GM18505 (cell line): ENCODE data around the gene FAM234A.
"Not testable (repeated sequence)": the region's sequence is repeated elsewhere in the genome, so short reads cannot be mapped to it uniquely, and the experiment has no call there.

Experiments
- ATAC-seq: cut with Tn5 transposase; IDR thresholded peaks from one replicate; pipeline ENCODE4 v1.9.1; 2021; ENCODE audit not compliant: unreplicated experiment
- POLR2A ChIP-seq: IDR thresholded peaks from 4 replicates; pipeline ENCODE4 v1.6.1; 2011; ENCODE audit warnings: borderline replicate concordance; ENCODE audit not compliant: insufficient read depth, insufficient read length; ENCODE audit errors: extremely low read depth

FAM234A gene

DNA sequence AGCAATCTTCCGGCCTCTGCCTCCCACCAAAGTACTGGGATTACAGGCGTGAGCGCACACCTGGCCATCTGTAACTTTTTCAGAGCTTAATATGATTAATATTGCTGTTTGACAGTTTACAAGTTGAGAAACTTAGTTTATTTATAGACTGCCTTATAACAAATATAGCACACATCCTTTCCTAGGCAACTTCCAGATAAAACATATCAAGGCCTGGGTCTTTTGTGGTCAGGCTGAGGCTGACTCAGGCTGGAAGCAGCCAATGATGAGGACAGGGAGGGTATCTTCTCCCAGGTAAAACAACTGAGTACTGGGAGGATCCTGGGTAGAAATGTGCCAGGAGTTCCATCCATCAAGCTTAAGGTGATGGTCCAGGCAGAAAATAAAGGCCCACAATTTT is 21.6 kb upstream of the FAM234A start:
- TF ChIP-seq POLR2A = no peak
- no peak for ATAC-seq

DNA sequence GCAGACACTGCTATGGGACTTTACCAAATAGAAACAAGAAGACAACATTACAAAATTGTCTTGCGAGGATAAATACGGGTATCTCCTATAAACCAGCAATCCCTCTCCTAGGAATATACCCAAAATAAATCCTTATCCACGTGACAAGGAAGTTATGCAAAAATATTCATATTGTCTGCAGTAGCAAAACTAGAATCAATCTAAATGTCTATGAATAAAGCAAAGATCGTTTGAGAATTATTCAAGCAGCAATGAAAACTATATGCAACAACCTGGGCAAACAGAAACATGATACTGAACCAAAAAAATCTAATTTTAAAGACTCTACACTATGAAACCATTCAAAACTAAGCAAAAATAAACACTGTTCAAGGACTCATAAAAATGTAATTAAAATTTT is 14.6 kb upstream of the FAM234A start:
- TF ChIP-seq POLR2A = no peak
- no peak for ATAC-seq

DNA sequence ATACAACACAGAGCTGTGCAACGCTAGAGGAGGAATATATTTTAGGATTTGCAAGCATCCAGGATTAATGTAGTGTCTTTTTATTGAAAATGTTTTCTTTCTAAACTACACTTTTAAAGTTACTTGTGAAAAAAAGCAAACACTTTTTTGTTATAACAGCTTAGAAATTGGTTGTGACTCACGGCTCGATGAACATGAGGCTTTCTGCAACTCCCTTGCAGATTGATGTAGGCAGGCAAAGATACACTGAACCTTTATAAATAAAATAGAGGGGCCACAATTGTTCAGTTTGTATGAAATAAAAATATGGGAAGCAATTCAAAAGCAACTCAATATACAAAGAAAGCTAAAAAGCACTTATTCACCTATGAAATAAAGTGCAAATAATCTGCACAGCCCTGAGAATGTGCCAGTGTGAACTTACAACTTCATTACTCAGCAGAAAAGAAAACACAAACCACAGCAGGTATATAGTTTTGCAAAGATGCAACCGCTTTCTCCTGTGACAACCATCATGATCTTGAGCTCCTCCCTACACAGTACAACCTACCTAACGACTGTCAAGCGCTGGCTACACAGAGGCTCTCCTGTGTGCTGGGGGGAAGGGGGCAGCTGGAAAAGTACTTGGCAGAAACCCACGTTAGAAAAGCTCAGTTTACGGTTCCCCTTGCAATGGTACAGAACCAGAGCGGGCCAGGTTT is 6.3 kb upstream of the FAM234A start:
- no peak for TF ChIP-seq POLR2A
- peak; percentile 7 for ATAC-seq

DNA sequence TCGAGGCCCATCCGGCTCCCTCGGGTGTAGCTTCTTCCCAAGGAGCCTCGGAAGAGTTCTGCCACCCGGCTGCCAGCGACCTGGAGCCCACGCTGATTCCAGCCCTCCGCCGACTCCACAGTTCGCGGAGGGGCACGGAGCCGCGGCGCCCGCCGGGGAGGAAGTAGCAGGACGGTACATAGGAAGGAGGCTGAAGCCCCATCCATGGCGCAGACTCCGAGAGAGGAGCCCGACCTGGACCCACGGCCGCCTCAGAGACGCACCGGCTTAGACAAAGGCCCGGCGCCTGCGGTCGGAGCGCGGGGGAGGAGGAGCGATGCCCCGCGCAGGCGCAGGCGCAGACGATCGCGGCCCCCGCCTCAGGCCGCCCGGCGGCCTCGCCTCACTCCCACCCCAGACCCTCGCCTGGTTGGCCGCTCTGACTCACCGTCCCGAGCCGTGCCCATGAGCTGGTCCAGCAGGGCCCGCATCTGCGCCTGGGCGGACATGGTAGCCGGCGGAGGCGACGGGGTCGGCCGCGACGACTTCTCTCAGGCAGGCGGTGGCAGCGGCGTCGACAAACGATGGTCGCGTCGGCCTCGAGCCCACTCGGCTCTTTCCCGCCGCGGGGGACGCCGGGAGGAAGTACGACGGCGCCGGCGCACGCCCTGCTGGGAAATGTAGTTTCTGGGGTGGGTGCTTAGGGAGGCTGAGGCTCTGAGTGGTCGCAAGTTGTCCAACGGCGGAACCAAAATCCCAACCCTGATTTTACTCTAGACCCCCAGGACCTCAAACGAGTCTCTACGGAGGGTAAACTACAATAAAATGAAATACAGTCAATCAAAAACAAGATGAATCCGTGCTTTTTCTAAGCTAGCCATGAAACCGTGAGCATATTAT is 5.5 kb upstream of the FAM234A start, which contains the start of gene LUC7L:
LUC7L (minus strand) TSS at position 598 of the 879 bp plus-strand sequence; CDS start at position 488, 110 bp downstream.
- peak; percentile 99 for TF ChIP-seq POLR2A
- peak; percentile 83 for ATAC-seq

DNA sequence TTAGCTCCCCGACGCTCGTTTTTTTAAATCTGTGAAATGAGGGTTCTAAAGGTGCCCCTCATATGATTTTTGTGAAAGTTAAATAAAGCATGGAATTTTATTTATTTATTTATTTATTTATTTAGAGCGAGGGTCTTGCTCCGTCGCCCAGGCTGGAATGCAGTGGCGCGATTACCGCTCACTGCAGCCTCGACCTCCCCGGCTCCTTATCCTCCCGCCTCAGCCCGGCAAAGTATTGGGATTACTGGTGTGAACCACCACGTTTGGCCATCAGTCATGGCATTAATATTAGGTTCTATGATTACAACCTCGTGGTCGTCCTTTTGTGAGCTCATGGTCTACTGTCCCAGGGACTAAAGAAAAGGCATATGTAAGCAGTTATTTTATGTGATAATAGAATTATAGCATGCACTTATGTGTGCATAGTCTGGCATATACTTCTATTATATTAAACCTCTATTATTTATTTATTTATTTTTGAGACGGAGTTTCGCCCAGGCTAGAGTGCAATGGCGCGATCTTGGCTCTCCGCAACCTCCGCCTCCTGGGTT is 4.8 kb upstream of the FAM234A start:
- no peak for ATAC-seq

DNA sequence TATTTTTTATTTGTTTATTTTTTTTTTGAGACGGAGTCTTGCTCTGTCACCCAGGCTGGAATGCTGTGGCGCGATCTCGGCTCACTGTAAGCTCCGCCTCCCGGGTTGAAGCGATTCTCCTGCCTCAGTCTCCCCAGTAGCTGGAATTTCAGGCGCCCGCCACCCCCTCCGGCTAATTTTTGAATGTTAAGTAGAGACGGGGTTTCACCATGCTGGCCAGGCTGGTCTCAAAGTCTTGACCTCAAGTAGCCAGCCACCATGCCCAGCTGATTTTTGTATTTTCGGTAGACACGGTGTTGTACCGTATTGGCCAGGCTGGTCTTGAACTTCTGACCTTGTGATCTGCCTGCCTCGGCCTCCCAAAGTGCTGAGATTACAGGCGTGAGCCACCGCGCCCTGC is 4.3 kb upstream of the FAM234A start:
- ATAC-seq = not testable (repeated sequence)

More for the DNA sequence above, 4.8 kb upstream of the FAM234A start:
- TF ChIP-seq POLR2A = no peak

DNA sequence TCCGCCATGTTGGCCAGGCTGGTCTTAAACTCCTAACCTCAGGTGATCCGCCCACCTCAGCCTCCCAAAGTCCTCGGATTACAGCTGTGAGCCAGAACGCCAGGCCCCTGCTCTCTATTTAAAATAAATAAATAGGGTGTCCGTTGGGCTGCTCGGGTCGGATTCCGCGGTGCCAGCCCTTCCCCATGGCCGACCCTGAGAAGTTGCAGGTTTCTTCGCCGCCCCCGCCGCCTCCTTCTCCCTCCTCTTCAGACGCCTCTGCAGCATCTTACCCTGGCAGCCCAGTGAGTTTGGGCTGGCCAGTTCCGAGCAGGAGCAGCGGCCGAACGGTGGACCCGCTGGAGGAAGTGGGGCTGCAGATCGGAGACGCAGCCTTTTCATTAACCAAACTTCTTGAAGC is 3.7 kb upstream of the FAM234A start:
- no peak for TF ChIP-seq POLR2A
- ATAC-seq = no peak

DNA sequence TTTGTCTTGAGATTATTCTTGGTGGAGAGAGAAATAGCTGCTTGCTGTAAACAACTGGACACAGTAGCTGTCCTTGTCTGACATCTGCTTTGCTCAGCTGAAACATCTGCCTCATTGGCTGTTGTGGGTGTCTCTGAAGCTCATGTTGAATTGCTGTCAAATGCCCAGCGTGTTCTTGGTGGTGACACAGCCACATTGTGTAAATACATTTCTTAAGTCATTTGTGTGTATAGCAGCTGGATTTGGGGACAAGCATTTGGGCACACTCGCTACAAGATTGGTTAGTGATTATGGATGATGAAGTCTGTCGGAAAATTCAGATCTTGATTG is 5.3 kb downstream of the FAM234A start:
- TF ChIP-seq POLR2A = no peak
- no peak for ATAC-seq

DNA sequence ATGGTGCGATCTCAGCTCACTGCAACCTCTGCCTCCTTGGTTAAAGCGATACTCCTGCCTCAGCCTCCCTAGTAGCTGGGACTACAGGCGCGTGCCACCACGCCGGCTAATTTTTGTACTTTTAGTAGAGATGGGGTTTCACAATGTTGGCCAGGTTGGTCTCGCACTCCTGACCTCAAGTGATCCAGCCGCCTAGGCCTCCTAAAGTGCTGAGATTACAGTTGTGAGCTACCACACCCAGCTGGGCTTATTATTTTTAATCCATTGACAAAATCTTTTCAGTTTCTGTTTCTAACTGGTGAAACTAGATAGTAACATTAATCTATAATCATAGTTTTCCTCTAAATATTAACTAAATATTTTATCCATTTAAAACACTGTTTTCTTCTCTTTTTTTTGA is 5.9 kb downstream of the FAM234A start:
- no peak for TF ChIP-seq POLR2A
- no peak for ATAC-seq

DNA sequence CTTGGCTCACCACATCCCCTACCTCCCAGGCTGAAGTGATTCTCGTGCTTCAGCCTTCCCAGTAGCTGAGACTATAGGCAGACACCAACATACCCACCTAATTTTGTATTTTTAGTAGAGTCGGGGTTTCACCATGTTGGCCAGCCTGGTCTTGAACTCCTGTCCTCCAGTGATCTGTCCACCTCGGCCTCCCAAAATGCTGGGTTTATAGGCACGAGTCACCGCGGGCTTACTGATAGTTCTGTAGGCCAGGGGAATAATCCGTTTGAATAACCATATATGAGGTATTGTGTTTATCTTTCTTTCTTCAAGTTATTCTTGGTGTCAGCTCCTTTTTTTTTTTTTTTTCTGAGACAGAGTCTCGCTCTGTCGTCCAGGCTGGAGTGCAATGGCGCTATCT is 7.7 kb downstream of the FAM234A start:
- no peak for ATAC-seq
- no peak for TF ChIP-seq POLR2A

DNA sequence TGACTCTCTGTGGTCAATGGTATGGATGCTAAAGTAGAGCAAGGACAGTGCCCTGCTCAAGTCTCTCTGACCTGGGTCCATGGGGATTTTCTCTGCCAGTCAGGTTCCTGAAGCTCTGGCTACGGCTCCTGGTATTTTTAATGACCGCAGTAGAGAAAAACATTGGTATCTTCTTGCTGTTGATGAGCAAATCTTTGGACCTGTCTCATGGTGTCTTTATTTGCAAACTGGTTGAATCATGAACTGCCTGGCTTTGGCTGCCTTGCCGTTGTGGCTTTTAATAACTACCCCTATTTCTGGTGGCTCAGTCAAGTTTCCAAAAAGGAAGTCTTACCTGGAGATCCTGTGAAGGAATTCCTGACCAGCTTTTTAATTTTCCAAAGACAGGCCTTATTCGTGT is 8.7 kb downstream of the FAM234A start:
- no peak for ATAC-seq
- TF ChIP-seq POLR2A = no peak

DNA sequence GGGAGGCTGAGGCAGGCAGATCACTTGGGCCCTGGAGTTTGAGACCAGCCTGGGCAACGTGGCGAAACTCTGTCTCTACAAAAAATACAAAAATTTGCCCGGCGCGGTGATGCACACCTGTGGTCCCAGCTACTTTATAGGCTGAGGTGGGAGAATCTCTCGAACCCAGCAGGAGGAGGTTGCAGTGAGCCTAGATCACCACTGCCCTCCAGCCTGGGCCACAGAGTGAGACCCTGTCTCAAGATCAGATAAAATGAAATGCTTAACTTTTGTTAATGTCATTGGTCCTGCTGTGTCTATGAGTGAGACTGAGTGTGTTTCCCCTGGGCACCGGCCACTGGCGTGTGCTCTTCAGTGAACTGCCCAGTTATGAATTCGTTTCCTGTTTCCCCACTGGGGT is 10.5 kb downstream of the FAM234A start:
- ATAC-seq = no peak
- no peak for TF ChIP-seq POLR2A

DNA sequence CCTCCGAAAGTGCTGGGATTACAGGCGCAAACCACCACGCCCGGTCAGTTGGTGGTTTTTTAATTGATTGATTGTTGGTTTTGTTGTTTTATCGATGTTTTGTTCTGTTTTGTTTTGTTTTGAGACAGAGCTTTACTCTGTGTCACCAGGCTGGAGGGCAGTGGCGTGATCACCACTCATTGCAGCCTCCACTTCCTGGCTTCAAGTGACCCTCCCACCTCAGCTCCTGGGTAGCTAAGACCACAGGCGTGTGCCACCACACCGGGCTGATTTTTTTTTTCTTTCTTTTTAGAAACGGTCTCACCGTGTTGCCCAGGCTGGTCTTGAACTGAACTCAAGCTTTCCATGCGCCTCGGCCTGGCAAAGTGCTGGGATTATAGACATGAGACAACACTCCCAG is 12.4 kb downstream of the FAM234A start:
- no peak for ATAC-seq
- no peak for TF ChIP-seq POLR2A

DNA sequence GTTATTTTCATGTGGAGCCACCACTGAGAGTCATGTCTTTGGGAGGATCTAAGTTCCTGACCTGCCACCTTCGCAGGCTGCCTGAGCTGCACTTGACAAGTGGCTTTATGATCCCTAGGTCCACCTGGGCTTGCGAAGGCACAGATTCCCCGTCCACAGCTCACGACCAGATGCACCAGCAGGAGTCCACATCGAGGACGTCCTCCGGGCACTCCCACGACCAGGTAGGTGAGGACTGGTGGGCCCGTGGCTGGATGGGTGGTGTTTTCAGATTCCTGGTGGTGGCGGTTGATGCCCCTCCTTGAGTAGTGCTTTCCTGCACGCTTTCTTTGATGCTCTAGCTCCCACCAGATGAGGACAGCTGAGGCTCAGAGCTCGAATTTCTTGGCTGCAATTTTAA is 14.8 kb downstream of the FAM234A start:
- ATAC-seq = no peak
- TF ChIP-seq POLR2A = no peak

DNA sequence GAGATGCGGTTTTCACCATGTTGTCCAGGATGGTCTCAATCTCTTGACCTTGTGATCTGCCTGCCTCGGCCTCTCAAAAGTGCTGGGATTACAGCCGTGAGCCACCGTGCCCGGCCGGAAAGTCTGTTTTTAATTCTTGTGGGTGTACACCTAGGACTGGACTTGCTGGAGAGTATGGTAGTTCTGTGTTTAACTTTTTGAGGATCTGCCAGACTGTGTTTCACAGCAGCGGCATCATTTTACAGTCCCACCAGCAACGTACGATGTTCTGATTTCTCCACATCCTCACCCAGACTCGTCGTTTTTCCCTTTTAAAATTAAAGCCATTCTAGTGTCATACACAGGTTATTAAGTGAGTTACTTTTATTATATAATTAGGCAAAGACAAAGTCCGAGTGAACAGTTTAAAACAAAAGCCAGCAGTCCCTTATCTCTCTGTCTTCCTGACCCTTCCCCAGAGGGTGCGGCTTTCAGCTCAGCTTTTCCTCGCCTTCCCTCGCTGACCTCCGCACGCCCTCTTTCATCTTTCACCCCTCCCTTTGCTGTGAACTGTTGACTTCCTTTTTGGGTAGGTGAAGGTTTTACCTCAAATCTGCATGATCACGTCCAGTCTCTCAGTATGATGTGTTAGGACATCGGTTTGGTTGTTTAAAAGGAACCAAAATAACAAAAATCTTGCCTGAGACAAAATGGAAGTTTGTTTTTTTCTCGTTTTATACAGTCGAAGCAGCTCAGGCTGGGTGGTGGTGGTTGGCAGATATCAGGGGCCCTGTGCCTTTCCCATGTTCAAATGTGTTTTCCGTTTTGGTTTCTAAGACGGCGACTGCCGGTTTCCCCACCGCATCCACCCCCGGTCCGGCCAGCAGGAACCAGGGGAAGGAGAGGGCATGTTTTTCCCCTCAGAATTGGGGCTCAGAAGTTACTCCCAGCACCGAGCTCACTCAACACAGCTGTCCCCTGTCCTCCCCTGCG is 18.0 kb downstream of the FAM234A start:
- no peak for ATAC-seq
- no peak for TF ChIP-seq POLR2A
